GM12878 (cell line): ENCODE data around the gene ATP2C2. TPM values are rescaled to one million over a fixed set of nuclear protein-coding genes. Genes with fewer than 3 reads are reported as not detected.

ENCODE experiments used
- ATAC-seq: fragments of 200-7000 bp; cut with Tn5 transposase; 3 replicates; pipeline ENCODE4 v1.9.1; 2020; ENCODE audit warnings: mild to moderate bottlenecking, moderate library complexity
- BruUV-seq: library from RNA; stranded (reverse); fragments of 400-500 nt; replicated peaks from 2 replicates; lab custom pipeline; 2021; lab: Mats Ljungman, UMichigan
- CTCF ChIA-PET: fragments of 300-600 bp; sonication (Branson Sonifier 250); formaldehyde crosslinking; extraction: SDS; loops from one replicate; lab custom pipeline; 2021; ENCODE audit warnings: inconsistent platforms; lab: Yijun Ruan, JAX
- POLR2A ChIA-PET: fragments of 350-600 bp; formaldehyde crosslinking; extraction: SDS; loops from one replicate; lab custom pipeline; 2021; ENCODE audit warnings: inconsistent platforms; lab: Charles Lee
- RAD21 ChIA-PET: fragments of 300-600 bp; sonication (Branson Sonifier 250); formaldehyde crosslinking; loops from one replicate; lab custom pipeline; 2023; ENCODE audit warnings: antibody characterized with exemption; ENCODE audit not compliant: unreplicated experiment; lab: Charles Lee
- SMC1A ChIA-PET: fragments of 300-600 bp; sonication (Branson Sonifier 250); formaldehyde crosslinking; loops from one replicate; lab custom pipeline; 2023; ENCODE audit not compliant: unreplicated experiment, uncharacterized antibody; lab: Charles Lee
- DNase-seq: peaks from one replicate; pipeline ENCODE4 v3.0.0-alpha.2; 2011; ENCODE audit warnings: low read depth, low spot score
- FAIRE-seq: peaks from 3 replicates; lab custom pipeline; 2011; peaks lifted over from hg19 to GRCh38; lab: Jason Lieb, UNC
- H2AFZ ChIP-seq: 2 replicates; pipeline ENCODE4 v1.6.0; 2011; ENCODE audit warnings: low read depth, low read length, control low read depth; ENCODE audit not compliant: control insufficient read depth
- H3K27ac ChIP-seq: 2 replicates; pipeline ENCODE4 v1.5.1; 2011; ENCODE audit warnings: control low read depth; ENCODE audit not compliant: control insufficient read depth, insufficient read depth
- H3K27me3 ChIP-seq, 2 experiments: replicated peaks in 1 of 2; 2 replicates each; pipeline versions ENCODE4 v1.6.0 to v1.6.1; 2011; ENCODE audit warnings: low read length in 1 of 2; ENCODE audit not compliant: control insufficient read depth in 2 of 2, insufficient read depth in 2 of 2
- H3K36me3 ChIP-seq, 2 experiments: 2 replicates each; pipeline ENCODE4 v1.5.1; 2011; ENCODE audit warnings: low read length in 1 of 2; ENCODE audit not compliant: control insufficient read depth in 2 of 2, insufficient read depth in 2 of 2
- H3K4me1 ChIP-seq: 2 replicates; pipeline ENCODE4 v1.6.1; 2011; ENCODE audit warnings: mild to moderate bottlenecking, low read length, moderate library complexity, mixed read lengths; ENCODE audit not compliant: control insufficient read depth, insufficient read depth
- H3K4me2 ChIP-seq: 2 replicates; pipeline ENCODE4 v1.6.0; 2011; ENCODE audit warnings: control low read depth; ENCODE audit not compliant: control insufficient read depth, insufficient read depth
- H3K4me3 ChIP-seq: fragments of 200-600 bp; sonication (generic); 2 replicates; pipeline ENCODE4 v1.5.1; 2016
- H3K79me2 ChIP-seq: 2 replicates; pipeline ENCODE4 v1.6.0; 2011; ENCODE audit warnings: low read length; ENCODE audit not compliant: control insufficient read depth, insufficient read depth
- H3K9ac ChIP-seq: 2 replicates; pipeline ENCODE4 v1.8.0; 2011; ENCODE audit warnings: low read length, control low read depth, mixed read lengths; ENCODE audit not compliant: control insufficient read depth, insufficient read depth
- H3K9me3 ChIP-seq: replicated peaks from 3 replicates; pipeline ENCODE4 v1.5.1; 2011; ENCODE audit warnings: mild to moderate bottlenecking, low read length; ENCODE audit not compliant: control insufficient read depth, insufficient read depth
- H4K20me1 ChIP-seq: 2 replicates; pipeline ENCODE4 v1.6.0; 2011; ENCODE audit not compliant: control insufficient read depth, insufficient read depth
- CBX3 ChIP-seq: fragments of 200-600 bp; sonication (generic); IDR thresholded peaks from 2 replicates; pipeline ENCODE4 v1.6.1; 2016; ENCODE audit warnings: low read depth, borderline replicate concordance
- CREB1 ChIP-seq: IDR thresholded peaks from 2 replicates; pipeline ENCODE4 v1.6.1; 2012; ENCODE audit warnings: low read depth, mild to moderate bottlenecking, inconsistent platforms
- EZH2 ChIP-seq: IDR thresholded peaks from 2 replicates; pipeline ENCODE4 v1.6.1; 2012; ENCODE audit warnings: low read depth, mild to moderate bottlenecking, control low read depth, inconsistent platforms, low read length, borderline replicate concordance; ENCODE audit not compliant: control insufficient read depth
- FOS ChIP-seq: IDR thresholded peaks from 3 replicates; pipeline ENCODE4 v1.6.1; 2011; ENCODE audit warnings: borderline replicate concordance; ENCODE audit not compliant: insufficient read length; ENCODE audit errors: extremely low read depth
- IRF4 ChIP-seq: IDR thresholded peaks from 2 replicates; pipeline ENCODE4 v1.6.1; 2011; ENCODE audit warnings: low read depth, low read length
- NFXL1 ChIP-seq: fragments of 450-650 bp; IDR thresholded peaks from 2 replicates; pipeline ENCODE4 v1.6.1; 2017; ENCODE audit warnings: antibody characterized with exemption, mild to moderate bottlenecking, borderline replicate concordance
- PML ChIP-seq: IDR thresholded peaks from 2 replicates; pipeline ENCODE4 v1.6.1; 2012; ENCODE audit warnings: low read length, inconsistent platforms
- RBBP5 ChIP-seq: fragments of 200-600 bp; sonication (generic); conservative IDR thresholded peaks from 2 replicates; pipeline ENCODE4 v1.6.1; 2016
- TARDBP ChIP-seq: IDR thresholded peaks from 2 replicates; pipeline ENCODE4 v1.6.1; 2016; ENCODE audit warnings: borderline replicate concordance
- USF1 ChIP-seq: IDR thresholded peaks from 2 replicates; pipeline ENCODE4 v1.6.1; 2011; ENCODE audit warnings: borderline replicate concordance, low read depth, mild to moderate bottlenecking, moderate library complexity, mixed read lengths, low read length; ENCODE audit not compliant: insufficient read depth; ENCODE audit errors: extremely low read length
- ZBED1 ChIP-seq: IDR thresholded peaks from 2 replicates; pipeline ENCODE4 v1.6.1; 2016; ENCODE audit warnings: borderline replicate concordance
- ZNF384 ChIP-seq: IDR thresholded peaks from 2 replicates; pipeline ENCODE4 v1.6.1; 2012; ENCODE audit warnings: low read depth, mild to moderate bottlenecking, low read length, improper control_type of control experiment, borderline replicate concordance
- WGBS: methylation state at CpG from one replicate; pipeline ENCODE4 v1.1.6; 2016; ENCODE audit warnings: low lambda C conversion rate; ENCODE audit not compliant: insufficient replicate concordance, insufficient coverage; ENCODE audit errors: missing lambda C conversion rate; 5-methylcytosine and 5-hydroxymethylcytosine counted together
- in situ Hi-C: fragments of 300-500 bp; cut with MboI; formaldehyde crosslinking; loops from 9 replicates; pipeline ENCODE4 v1.14.3; 2018; ENCODE audit warnings: mixed read lengths
- intact Hi-C: fragments of 100-400 bp; cut with micrococcal nuclease; formaldehyde crosslinking; loops from one replicate; pipeline ENCODE4 v1.14.2; 2022; ENCODE audit not compliant: unreplicated experiment
- polyA plus RNA-seq, 11 experiments: library from polyadenylated mRNA; depleted of rRNA in 4 of 11; unstranded in 6 of 11; stranded (reverse) in 5 of 11; fragments of >200 nt; fragmentation: Nextera tagmentation in 4 of 11; fragmentation: Illumina TruSeq in 1 of 11; extraction: Ambion mirVana in 4 of 11; extraction: Trizol in 1 of 11; gene quantifications; 1 replicate in 1 of 11; 2 replicates in 10 of 11; pipeline versions ENCODE4 v1.2.1 to v1.2.3, GENCODE V29; 2011 to 2016; ENCODE audit warnings: inconsistent platforms in 2 of 11, missing spikeins in 2 of 11, low read depth in 1 of 11
- total RNA-seq, 4 experiments: library from RNA; depleted of rRNA in 3 of 4; stranded (reverse); fragments of >200 nt in 3 of 4; fragmentation: Illumina TruSeq in 1 of 4; extraction: Trizol in 1 of 4; gene quantifications; 2 replicates each; pipeline versions ENCODE4 v1.2.1 to v1.2.3, GENCODE V29; 2013 to 2021
- TF ChIP-seq, protein P1 (sequence below): fragments of 450-650 bp; IDR thresholded peaks from 2 replicates; pipeline ENCODE4 v1.6.1; 2017; ENCODE audit warnings: mild to moderate bottlenecking, low read depth, inconsistent platforms; ENCODE audit not compliant: poor library complexity, severe bottlenecking
- TF ChIP-seq, protein P2 (sequence below): IDR thresholded peaks from 2 replicates; pipeline ENCODE4 v1.6.1; 2011; ENCODE audit warnings: borderline replicate concordance, low read depth, mild to moderate bottlenecking, moderate library complexity, low read length; ENCODE audit not compliant: insufficient read depth, poor library complexity, severe bottlenecking

ATP2C2 gene
- total and polyA plus RNA-seq, 10 of the 15 experiments (the other 5 are each of a cell fraction or from before 2014, with no cell fraction given), result 0.05 to 0.19 TPM; not detected in 8

- Histone ChIP-seq H3K9me3 (peaks cover 2% of the 10 kb centered on the region; the same call in 1 of the 3 replicates), H3K79me2 (no peaks in the 10 kb centered on the region), H3K9ac (no peak overlapping the region), H4K20me1 (no peaks in the 10 kb centered on the region)
- no peak for DNase-seq
- FAIRE-seq, result no peak
- CTCF ChIA-PET, result no interaction called here
- ATAC-seq, result no peak
- 32% methylated on average over 3 of the region's 3 CpGs for WGBS
- POLR2A ChIA-PET, result no interaction called here
- in situ Hi-C loops, result no loop called here
- TF ChIP-seq CBX3 (no peak), PML (no peak)
- TF ChIP-seq, all 136 proteins: peak for 0
- no peak overlapping the region for H2AFZ ChIP-seq
- H3K4me1 ChIP-seq, result no peaks in the 10 kb centered on the region
- no peak overlapping the region for H3K4me3 ChIP-seq
- BruUV-seq, result no TSS peak
- H3K4me2 ChIP-seq, result no peak overlapping the region
- ChIA-PET SMC1A (no interaction called here), RAD21 (no interaction called here)
- intact Hi-C loops, result no loop called here
- no peaks in the 10 kb centered on the region for H3K36me3 ChIP-seq
- no peaks in the 10 kb centered on the region; a peak in 1 of 4 replicates for H3K27me3 ChIP-seq
- H3K27ac ChIP-seq, result no peak overlapping the region
Observed at GRCh38 chr16:84386047-84386446, 17.7 kb downstream of the ATP2C2 start.

GRCh38 chr16:84387021-84387420 is 18.7 kb downstream of the ATP2C2 start:
- BruUV-seq, result no TSS peak
- H3K4me1 ChIP-seq, result no peaks in the 10 kb centered on the region
- H3K9ac ChIP-seq, result no peak overlapping the region
- H3K9me3 ChIP-seq, result peaks cover 2% of the 10 kb centered on the region; the same call in 1 of the 3 replicates
- no peak overlapping the region for H2AFZ ChIP-seq
- SMC1A ChIA-PET, result no interaction called here
- FAIRE-seq (no peak), DNase-seq (no peak), ATAC-seq (no peak)
- in situ Hi-C loops, result no loop called here
- CTCF ChIA-PET, result no interaction called here
- H3K27ac ChIP-seq, result no peak overlapping the region
- RAD21 ChIA-PET, result no interaction called here
- H3K36me3 ChIP-seq, result no peaks in the 10 kb centered on the region
- no peak overlapping the region for H3K4me3 ChIP-seq
- H3K79me2 ChIP-seq, result no peaks in the 10 kb centered on the region
- no peaks in the 10 kb centered on the region for H4K20me1 ChIP-seq
- intact Hi-C loops, result no loop called here
- no peak overlapping the region for H3K4me2 ChIP-seq
- WGBS, result 58% methylated on average over 11 of the region's 11 CpGs
- H3K27me3 ChIP-seq, result no peaks in the 10 kb centered on the region; a peak in 1 of 4 replicates
- POLR2A ChIA-PET, result no interaction called here
- no peak for TF ChIP-seq CREB1
- TF ChIP-seq NFXL1, result no peak
- no peak for TF ChIP-seq IRF4
- TF ChIP-seq TARDBP, result no peak
- TF ChIP-seq, protein P1, sequence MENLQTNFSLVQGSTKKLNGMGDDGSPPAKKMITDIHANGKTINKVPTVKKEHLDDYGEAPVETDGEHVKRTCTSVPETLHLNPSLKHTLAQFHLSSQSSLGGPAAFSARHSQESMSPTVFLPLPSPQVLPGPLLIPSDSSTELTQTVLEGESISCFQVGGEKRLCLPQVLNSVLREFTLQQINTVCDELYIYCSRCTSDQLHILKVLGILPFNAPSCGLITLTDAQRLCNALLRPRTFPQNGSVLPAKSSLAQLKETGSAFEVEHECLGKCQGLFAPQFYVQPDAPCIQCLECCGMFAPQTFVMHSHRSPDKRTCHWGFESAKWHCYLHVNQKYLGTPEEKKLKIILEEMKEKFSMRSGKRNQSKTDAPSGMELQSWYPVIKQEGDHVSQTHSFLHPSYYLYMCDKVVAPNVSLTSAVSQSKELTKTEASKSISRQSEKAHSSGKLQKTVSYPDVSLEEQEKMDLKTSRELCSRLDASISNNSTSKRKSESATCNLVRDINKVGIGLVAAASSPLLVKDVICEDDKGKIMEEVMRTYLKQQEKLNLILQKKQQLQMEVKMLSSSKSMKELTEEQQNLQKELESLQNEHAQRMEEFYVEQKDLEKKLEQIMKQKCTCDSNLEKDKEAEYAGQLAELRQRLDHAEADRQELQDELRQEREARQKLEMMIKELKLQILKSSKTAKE, result no peak
- no peak for TF ChIP-seq FOS
- TF ChIP-seq RBBP5, result no peak
- TF ChIP-seq EZH2, result no peak
- no peak for TF ChIP-seq USF1
- TF ChIP-seq ZNF384, result no peak
- TF ChIP-seq, protein P2, sequence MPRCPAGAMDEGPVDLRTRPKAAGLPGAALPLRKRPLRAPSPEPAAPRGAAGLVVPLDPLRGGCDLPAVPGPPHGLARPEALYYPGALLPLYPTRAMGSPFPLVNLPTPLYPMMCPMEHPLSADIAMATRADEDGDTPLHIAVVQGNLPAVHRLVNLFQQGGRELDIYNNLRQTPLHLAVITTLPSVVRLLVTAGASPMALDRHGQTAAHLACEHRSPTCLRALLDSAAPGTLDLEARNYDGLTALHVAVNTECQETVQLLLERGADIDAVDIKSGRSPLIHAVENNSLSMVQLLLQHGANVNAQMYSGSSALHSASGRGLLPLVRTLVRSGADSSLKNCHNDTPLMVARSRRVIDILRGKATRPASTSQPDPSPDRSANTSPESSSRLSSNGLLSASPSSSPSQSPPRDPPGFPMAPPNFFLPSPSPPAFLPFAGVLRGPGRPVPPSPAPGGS, result no peak
- no peak for TF ChIP-seq ZBED1
